Suprapubic skin (tissue), 3 donors: ENCODE results near the gene ARAP2.

Experiments
- CTCF ChIP-seq, 2 donors: fragments of 200-600 bp in 1 of 2; fragments of 450-650 bp in 1 of 2; sonication (generic) in 1 of 2; IDR thresholded peaks; one replicate each; pipeline ENCODE4 v1.5.1; 2016 to 2019; ENCODE audit warnings: antibody characterized with exemption in 2 of 2, mild to moderate bottlenecking in 1 of 2, moderate library complexity in 1 of 2
- EP300 ChIP-seq: sonication (generic); formaldehyde crosslinking; IDR thresholded peaks from one replicate; pipeline ENCODE4 v1.6.1; 2017; ENCODE audit warnings: antibody characterized with exemption

- TF ChIP-seq EP300 (no peak), CTCF (IDR thresholded peaks at IDR 0.05) (no peak)
These were observed 37.2 kb upstream of the ARAP2 start, which contains the start of gene DTHD1 for GRCh38 chr4:36281384-36282106.
